ENCODE results near the gene PLXDC2.

The PLXDC2 gene

DNA sequence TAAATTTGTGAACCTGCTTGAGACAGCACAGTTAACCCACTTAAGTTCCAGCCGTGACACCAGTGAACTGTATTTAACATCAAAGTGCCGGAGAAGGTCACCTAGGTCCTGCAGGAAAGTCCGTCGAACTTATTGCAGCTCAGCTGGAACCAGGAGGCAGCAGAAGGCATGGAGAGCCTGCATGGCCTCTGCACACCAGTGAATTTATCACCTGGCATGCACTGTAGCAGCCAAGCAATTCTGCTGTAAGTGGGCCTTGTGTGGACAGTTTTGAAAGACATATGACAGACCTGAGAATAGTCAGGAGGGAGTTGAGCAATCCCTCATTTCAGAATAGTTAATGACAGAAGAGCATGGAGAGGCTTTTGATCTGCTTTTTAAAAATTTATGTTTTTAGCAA is 108.8 kb downstream of the PLXDC2 start:
- TF ChIP-seq, protein P1, sequence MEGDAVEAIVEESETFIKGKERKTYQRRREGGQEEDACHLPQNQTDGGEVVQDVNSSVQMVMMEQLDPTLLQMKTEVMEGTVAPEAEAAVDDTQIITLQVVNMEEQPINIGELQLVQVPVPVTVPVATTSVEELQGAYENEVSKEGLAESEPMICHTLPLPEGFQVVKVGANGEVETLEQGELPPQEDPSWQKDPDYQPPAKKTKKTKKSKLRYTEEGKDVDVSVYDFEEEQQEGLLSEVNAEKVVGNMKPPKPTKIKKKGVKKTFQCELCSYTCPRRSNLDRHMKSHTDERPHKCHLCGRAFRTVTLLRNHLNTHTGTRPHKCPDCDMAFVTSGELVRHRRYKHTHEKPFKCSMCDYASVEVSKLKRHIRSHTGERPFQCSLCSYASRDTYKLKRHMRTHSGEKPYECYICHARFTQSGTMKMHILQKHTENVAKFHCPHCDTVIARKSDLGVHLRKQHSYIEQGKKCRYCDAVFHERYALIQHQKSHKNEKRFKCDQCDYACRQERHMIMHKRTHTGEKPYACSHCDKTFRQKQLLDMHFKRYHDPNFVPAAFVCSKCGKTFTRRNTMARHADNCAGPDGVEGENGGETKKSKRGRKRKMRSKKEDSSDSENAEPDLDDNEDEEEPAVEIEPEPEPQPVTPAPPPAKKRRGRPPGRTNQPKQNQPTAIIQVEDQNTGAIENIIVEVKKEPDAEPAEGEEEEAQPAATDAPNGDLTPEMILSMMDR (IDR thresholded peaks at IDR 0.05): no peak
- DNase-seq: no peak
- Histone ChIP-seq H3K27me3 (no peaks in the 10 kb centered on the region), H3K27ac (peak overlapping the region; percentile 9 to 80), H3K4me3 (no peak overlapping the region), H3K4me1 (peaks cover 0 to 70% (median 56%) of the 10 kb centered on the region in 4 donors), H3K9me3 (no peaks in the 10 kb centered on the region), H3K36me3 (no peaks in the 10 kb centered on the region)
- intact Hi-C loops (cut with DNase I; ENCODE audit: low total_unique reads): loop anchor here (10.0 kb wide), 1 partner anchor 110 kb away; the partner anchor contains the start of gene PLXDC2

DNA sequence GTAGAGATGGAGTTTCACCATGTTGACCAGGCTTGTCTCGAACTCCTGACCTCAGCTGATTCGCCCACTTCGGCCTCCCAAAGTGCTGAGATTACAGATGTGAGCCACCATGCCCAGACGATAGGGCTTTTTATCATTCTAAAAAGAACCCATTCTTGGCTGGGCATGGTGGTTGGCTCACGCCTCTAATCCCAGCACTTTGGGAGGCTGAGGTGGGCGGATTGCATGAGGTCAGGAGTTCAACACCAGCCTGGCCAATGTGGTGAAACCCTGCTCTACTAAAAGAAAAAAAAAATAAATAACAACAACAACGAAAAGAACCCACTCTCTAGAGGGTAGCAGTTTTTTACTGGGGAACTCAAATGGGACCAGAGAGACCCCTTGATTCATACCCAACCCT is 112.7 kb downstream of the PLXDC2 start:
- intact Hi-C loops (cut with DNase I; ENCODE audit: low total_unique reads): loop anchor here (10.0 kb wide), 1 partner anchor 114 kb away; the partner anchor contains the start of gene PLXDC2
- H3K4me3 ChIP-seq: no peak overlapping the region
- TF ChIP-seq, protein P1 (IDR thresholded peaks at IDR 0.05): no peak
- no peaks in the 10 kb centered on the region for H3K27me3 ChIP-seq
- H3K36me3 ChIP-seq: no peaks in the 10 kb centered on the region
- no peaks in the 10 kb centered on the region for H3K9me3 ChIP-seq
- peaks cover 0 to 66% (median 48%) of the 10 kb centered on the region in 4 donors for H3K4me1 ChIP-seq
- peak overlapping the region; percentile 52 to 60 for H3K27ac ChIP-seq
- DNase-seq: no peak

DNA sequence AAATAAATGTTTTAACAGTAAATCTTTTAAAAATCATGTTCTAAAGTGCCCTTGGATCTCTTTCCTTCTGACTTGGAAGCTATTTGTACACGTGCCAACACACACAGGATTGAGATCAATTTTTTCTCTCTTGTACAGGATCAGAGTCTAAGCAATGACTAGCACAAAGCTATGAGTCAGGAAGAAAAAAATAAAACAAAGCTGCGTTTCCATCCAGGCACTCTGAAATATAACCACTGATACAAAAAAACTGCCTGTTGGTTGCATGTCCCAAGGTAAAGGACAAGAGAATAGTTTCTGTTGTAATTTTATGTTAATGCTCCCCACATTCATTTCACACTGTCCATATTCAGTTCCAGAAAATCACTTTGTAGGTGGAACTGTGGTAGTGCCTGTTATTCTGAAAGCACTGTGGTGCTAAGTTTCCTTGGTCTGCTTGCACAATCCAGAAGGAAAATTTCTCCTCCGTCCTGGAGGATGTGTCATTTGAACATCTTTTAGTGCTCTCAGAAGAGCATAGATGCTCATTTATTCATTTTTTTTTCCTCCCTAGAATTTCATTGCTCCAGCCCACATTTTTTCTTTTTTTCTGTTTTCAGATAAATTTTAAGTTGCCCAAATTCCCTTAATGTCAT is 113.4 kb downstream of the PLXDC2 start:
- intact Hi-C loops (cut with DNase I; ENCODE audit: low total_unique reads): loop anchor here (10.0 kb wide), 1 partner anchor 115 kb away; the partner anchor contains the start of gene PLXDC2
- H3K9me3 ChIP-seq: no peaks in the 10 kb centered on the region
- H3K4me1 ChIP-seq: peaks cover 0 to 59% (median 44%) of the 10 kb centered on the region in 4 donors
- TF ChIP-seq, protein P1 (IDR thresholded peaks at IDR 0.05): no peak
- no peak for DNase-seq
- H3K36me3 ChIP-seq: no peaks in the 10 kb centered on the region
- H3K4me3 ChIP-seq: no peak overlapping the region
- no peaks in the 10 kb centered on the region for H3K27me3 ChIP-seq
- peak overlapping the region; percentile 52 to 64 for H3K27ac ChIP-seq

DNA sequence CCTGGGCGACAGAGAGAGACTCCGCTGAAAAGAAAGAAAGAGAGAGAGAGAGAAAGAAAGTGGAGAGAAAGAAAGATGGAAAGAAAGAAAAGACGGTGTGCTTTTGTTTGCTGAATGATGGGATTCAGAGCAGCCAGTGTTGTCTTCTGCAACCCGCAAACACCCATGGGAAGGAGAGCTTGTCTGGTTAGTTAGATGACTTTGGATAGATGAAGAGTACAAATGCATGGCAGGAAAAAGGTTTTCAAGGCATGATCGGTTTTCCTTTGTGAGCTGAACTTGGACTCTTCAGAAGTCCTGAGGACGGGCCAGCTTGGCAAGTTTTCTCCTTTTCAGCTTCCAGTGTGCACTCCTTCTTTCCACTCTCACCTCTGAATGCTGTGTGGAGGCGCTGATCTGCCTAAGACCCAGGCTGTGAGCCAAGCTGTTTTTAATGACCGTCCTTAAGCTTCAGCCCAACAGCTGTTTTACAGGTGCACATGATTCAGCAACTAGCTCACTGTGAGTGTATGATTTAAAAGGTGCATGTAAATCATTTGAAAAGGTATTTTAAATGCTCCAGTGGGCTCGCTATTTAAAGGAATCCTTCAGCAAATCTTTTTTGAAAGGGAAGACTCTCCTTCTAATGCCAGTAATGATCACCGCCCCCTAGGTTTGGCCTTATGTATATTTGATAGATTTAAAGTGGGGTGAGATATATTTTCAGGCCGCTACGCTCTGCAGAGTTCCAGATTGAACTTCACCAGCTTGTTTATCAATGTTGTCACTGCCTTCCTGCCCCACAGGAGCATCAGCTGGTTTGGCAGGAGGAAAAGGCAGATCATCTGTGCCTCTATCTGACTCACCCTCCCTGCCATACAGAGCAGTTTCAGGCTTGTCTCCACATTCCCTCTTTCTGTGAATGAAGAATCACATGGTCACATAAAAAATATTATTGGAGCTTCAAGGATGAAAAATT is 115.0 kb downstream of the PLXDC2 start:
- intact Hi-C loops (cut with DNase I; ENCODE audit: low total_unique reads): no loop called here
- no peak for DNase-seq
- Histone ChIP-seq H3K4me1 (peaks cover 0 to 48% (median 35%) of the 10 kb centered on the region in 4 donors), H3K27me3 (no peaks in the 10 kb centered on the region), H3K9me3 (no peaks in the 10 kb centered on the region), H3K36me3 (no peaks in the 10 kb centered on the region), H3K27ac (peak overlapping the region; percentile 52 to 64), H3K4me3 (no peak overlapping the region)
- TF ChIP-seq, protein P1 (IDR thresholded peaks at IDR 0.05): peak in 1 of 2 experiments; percentile 15

DNA sequence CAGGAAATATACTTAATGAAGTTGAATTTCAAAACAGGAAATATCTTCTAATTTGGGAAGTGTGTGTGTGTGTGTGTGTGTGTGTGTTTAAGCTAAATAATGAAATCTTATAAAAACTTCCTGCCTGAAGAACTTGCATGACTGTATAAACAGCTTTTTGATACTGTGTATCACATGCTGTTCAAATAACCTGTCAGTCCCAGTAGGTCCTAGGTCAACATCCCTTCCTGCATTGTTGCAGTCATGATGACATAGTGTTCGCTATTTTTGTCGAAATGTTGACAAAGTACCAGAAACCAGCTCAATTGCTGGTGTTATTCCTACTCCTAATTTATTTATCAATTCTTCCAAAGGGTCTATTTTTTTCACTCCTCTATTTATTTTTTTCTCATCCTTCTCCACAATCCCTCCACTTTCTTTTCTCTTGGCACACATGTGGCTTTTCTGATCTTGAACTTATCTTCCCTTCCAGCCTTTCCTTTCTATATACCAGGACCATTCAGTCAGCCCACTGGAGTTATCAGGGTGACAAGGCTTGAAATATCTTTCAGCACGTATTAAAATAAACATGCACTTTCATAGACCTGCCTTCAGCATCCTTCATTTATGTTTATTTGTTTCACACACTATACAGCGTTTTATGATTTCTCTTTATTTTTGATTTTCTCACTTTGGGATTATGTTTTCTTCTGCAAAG is 115.8 kb downstream of the PLXDC2 start:
- TF ChIP-seq, protein P1 (IDR thresholded peaks at IDR 0.05): no peak
- intact Hi-C loops (cut with DNase I; ENCODE audit: low total_unique reads): no loop called here
- H3K9me3 ChIP-seq: no peaks in the 10 kb centered on the region
- peak overlapping the region; percentile 52 to 64 for H3K27ac ChIP-seq
- H3K4me3 ChIP-seq: no peak overlapping the region
- H3K4me1 ChIP-seq: peaks cover 0 to 48% (median 35%) of the 10 kb centered on the region in 4 donors
- H3K27me3 ChIP-seq: no peaks in the 10 kb centered on the region
- H3K36me3 ChIP-seq: no peaks in the 10 kb centered on the region
- DNase-seq: no peak

All from tibial artery (tissue), 4 donors.